G401 (cell line): Measurements from ENCODE around the gene PORCN. TPM values are rescaled to one million over a fixed set of nuclear protein-coding genes. Genes with fewer than 3 reads are reported as not detected.

Experiments used
- DNase-seq: peaks from one replicate; pipeline ENCODE4 v3.0.0-alpha.2; 2015; ENCODE audit warnings: low spot score
- in situ Hi-C: cut with HindIII; loops from 2 replicates; pipeline ENCODE4 v1.10.0; 2016; ENCODE audit warnings: low sequenced_read_pairs, mixed read lengths
- total RNA-seq: library from RNA; depleted of rRNA; stranded (reverse); fragments of >200 nt; shearing (Covaris generic); gene quantifications from 2 replicates; pipeline ENCODE4 v1.2.3, GENCODE V29; 2014

PORCN gene
- total RNA-seq, 1 experiment from 2014 or later: 3.5 TPM

GRCh38 chrX:48475296-48475695, 33.5 kb upstream of the PORCN start:
- in situ Hi-C loops: no loop called here
- DNase-seq: peak; percentile 2

- in situ Hi-C loops: no loop called here
- DNase-seq: peak; percentile 94
These were observed 32.8 kb upstream of the PORCN start, which contains the start of gene FTSJ1 for GRCh38 chrX:48475774-48476577. Gene FTSJ1, plus strand, starts transcription at chrX:48476199. Its CDS starts 1,849 bp downstream, at chrX:48478048.

- DNase-seq: no peak
- in situ Hi-C loops: no loop called here
These were observed 31.9 kb upstream of the PORCN start for GRCh38 chrX:48476919-48477318.

GRCh38 chrX:48477960-48478755, 30.6 kb upstream of the PORCN start:
- DNase-seq: no peak

GRCh38 chrX:48478806-48479205, 30.0 kb upstream of the PORCN start:
- in situ Hi-C loops: no loop called here
- DNase-seq: no peak

More at GRCh38 chrX:48477960-48478755, 30.6 kb upstream of the PORCN start:
- in situ Hi-C loops: no loop called here

GRCh38 chrX:48480142-48480541, 28.6 kb upstream of the PORCN start:
- no peak for DNase-seq
- in situ Hi-C loops: no loop called here

GRCh38 chrX:48480583-48480982, 28.2 kb upstream of the PORCN start:
- no peak for DNase-seq
- in situ Hi-C loops: no loop called here

- in situ Hi-C loops: no loop called here
- no peak for DNase-seq
These were observed 26.3 kb upstream of the PORCN start for GRCh38 chrX:48482526-48482925.

- no peak for DNase-seq
These were observed 21.4 kb upstream of the PORCN start for GRCh38 chrX:48487362-48487798.

GRCh38 chrX:48488034-48488433, 20.8 kb upstream of the PORCN start:
- DNase-seq: no peak
- in situ Hi-C loops: no loop called here

More at GRCh38 chrX:48487362-48487798, 21.4 kb upstream of the PORCN start:
- in situ Hi-C loops: no loop called here

GRCh38 chrX:48489296-48489695, 19.5 kb upstream of the PORCN start:
- in situ Hi-C loops: no loop called here
- DNase-seq: no peak

GRCh38 chrX:48489892-48490291, 18.9 kb upstream of the PORCN start:
- in situ Hi-C loops: no loop called here

GRCh38 chrX:48490661-48491060, 18.1 kb upstream of the PORCN start:
- DNase-seq: no peak
- in situ Hi-C loops: no loop called here

More at GRCh38 chrX:48489892-48490291, 18.9 kb upstream of the PORCN start:
- DNase-seq: no peak

- DNase-seq: no peak
- in situ Hi-C loops: no loop called here
These were observed 17.0 kb upstream of the PORCN start for GRCh38 chrX:48491809-48492208.

GRCh38 chrX:48492293-48492910, 16.4 kb upstream of the PORCN start:
- in situ Hi-C loops: no loop called here

GRCh38 chrX:48493890-48494364, 14.9 kb upstream of the PORCN start:
- DNase-seq: peak; percentile 28
- in situ Hi-C loops: no loop called here

More at GRCh38 chrX:48492293-48492910, 16.4 kb upstream of the PORCN start:
- DNase-seq: no peak

- in situ Hi-C loops: no loop called here
These were observed 12.1 kb upstream of the PORCN start for GRCh38 chrX:48496660-48497059.

GRCh38 chrX:48497871-48498270, 10.9 kb upstream of the PORCN start:
- DNase-seq: peak; percentile 57
- in situ Hi-C loops: no loop called here

More at GRCh38 chrX:48496660-48497059, 12.1 kb upstream of the PORCN start:
- no peak for DNase-seq

- in situ Hi-C loops: no loop called here
These were observed 10.4 kb upstream of the PORCN start for GRCh38 chrX:48498374-48498809.

More at GRCh38 chrX:48498374-48498809, 10.4 kb upstream of the PORCN start:
- no peak for DNase-seq
